CD4-positive, alpha-beta T cell (primary cell): Measurements from ENCODE around the gene KLHL2. TPM values are rescaled to one million over a fixed set of nuclear protein-coding genes. Genes with fewer than 3 reads are reported as not detected.

Experiments used
- ATAC-seq: fragments of 200-7000 bp; cut with Tn5 transposase; one replicate; pipeline ENCODE4 v1.10.0; 2022; ENCODE audit warnings: mild to moderate bottlenecking; ENCODE audit not compliant: poor library complexity
- CTCF ChIA-PET: fragments of 350-600 bp; sonication (Branson Sonifier 250); formaldehyde crosslinking; loops from one replicate; lab custom pipeline; 2021; ENCODE audit warnings: antibody characterized with exemption, inconsistent platforms; lab: Charles Lee
- POLR2A ChIA-PET: fragments of 350-600 bp; sonication (Branson Sonifier 250); formaldehyde crosslinking; loops from one replicate; lab custom pipeline; 2021; ENCODE audit warnings: antibody characterized with exemption, inconsistent platforms; lab: Charles Lee
- DNase-seq, 14 experiments: peaks; one replicate each; pipeline ENCODE4 v3.0.0-alpha.2; 2013 to 2020; ENCODE audit warnings: mixed read lengths in 2 of 14
- H3K27ac ChIP-seq, 2 donors: one replicate each; pipeline versions ENCODE4 v1.5.1 to v1.7.0; 2013; ENCODE audit warnings: low read length in 2 of 2, low read depth in 1 of 2, mild to moderate bottlenecking in 1 of 2
- H3K27me3 ChIP-seq, 2 experiments: 1 replicate in 1 of 2; 2 replicates in 1 of 2; pipeline versions ENCODE4 v1.6.1 to v1.7.0; 2013; ENCODE audit warnings: low read length in 2 of 2, control low read depth in 1 of 2, mild to moderate bottlenecking in 1 of 2, moderate library complexity in 1 of 2; ENCODE audit not compliant: insufficient read depth in 2 of 2, control insufficient read depth in 1 of 2
- H3K36me3 ChIP-seq: one replicate; pipeline ENCODE4 v1.6.1; 2013; ENCODE audit warnings: low read length, control low read depth; ENCODE audit not compliant: insufficient read depth
- H3K4me1 ChIP-seq: one replicate; pipeline ENCODE4 v1.6.1; 2013; ENCODE audit warnings: low read length, control low read depth; ENCODE audit not compliant: insufficient read depth
- H3K4me3 ChIP-seq: one replicate; pipeline ENCODE4 v1.5.1; 2013; ENCODE audit warnings: mild to moderate bottlenecking, low read length, moderate library complexity
- H3K9me3 ChIP-seq, 2 experiments: 1 replicate in 1 of 2; 2 replicates in 1 of 2; pipeline versions ENCODE4 v1.6.1 to v1.7.0; 2013; ENCODE audit warnings: low read length in 2 of 2, mild to moderate bottlenecking in 2 of 2, control low read depth in 1 of 2, moderate library complexity in 1 of 2; ENCODE audit not compliant: control insufficient read depth in 1 of 2, insufficient read depth in 1 of 2
- H3K27ac Mint-ChIP-seq: one replicate; pipeline ENCODE4 v1.8.0; 2020; ENCODE audit warnings: mixed read lengths
- H3K27me3 Mint-ChIP-seq: one replicate; pipeline ENCODE4 v1.8.0; 2021; ENCODE audit warnings: mixed read lengths
- H3K36me3 Mint-ChIP-seq: one replicate; pipeline ENCODE4 v1.8.0; 2021; ENCODE audit warnings: low read depth, mixed read lengths
- H3K4me1 Mint-ChIP-seq: one replicate; pipeline ENCODE4 v1.8.0; 2021; ENCODE audit warnings: low read depth, mixed read lengths
- H3K4me3 Mint-ChIP-seq: one replicate; pipeline ENCODE4 v1.8.0; 2020; ENCODE audit warnings: mild to moderate bottlenecking, mixed read lengths
- H3K9me3 Mint-ChIP-seq: one replicate; pipeline ENCODE4 v1.8.0; 2020; ENCODE audit warnings: mixed read lengths
- CTCF ChIP-seq: fragments of 200-600 bp; IDR thresholded peaks from one replicate; pipeline ENCODE4 v1.8.0; 2022; ENCODE audit warnings: antibody characterized with exemption, mild to moderate bottlenecking
- intact Hi-C, 2 experiments: fragments of 100-400 bp; cut with DNase I in 1 of 2; cut with micrococcal nuclease in 1 of 2; formaldehyde crosslinking; loops; one replicate each; pipeline versions ENCODE4 v1.15.1 to v1.9.0; 2023 to 2025; cut with DNase I, micrococcal nuclease
- total RNA-seq, 174 experiments: library from RNA in 2 of 174; stranded (reverse) in 2 of 174; gene quantifications; one replicate each; pipeline ENCODE4 v1.2.3 and lab custom pipeline; 2021 to 2026

Gene KLHL2
- total RNA-seq, 2 experiments from 2014 or later = 19.9 to 20.0 TPM

GRCh38 chr4:165319030-165319429, 111.7 kb downstream of the KLHL2 start:
- peaks cover 13% of the 10 kb centered on the region for H3K36me3 ChIP-seq
- H3K4me3 ChIP-seq = no peak overlapping the region
- H3K9me3 ChIP-seq = no peaks in the 10 kb centered on the region
- Mint-ChIP-seq H3K27me3 (no peaks in the 10 kb centered on the region), H3K27ac (no peak overlapping the region), H3K4me1 (no peaks in the 10 kb centered on the region), H3K9me3 (no peaks in the 10 kb centered on the region), H3K36me3 (peaks cover 30% of the 10 kb centered on the region), H3K4me3 (no peak overlapping the region)
- H3K4me1 ChIP-seq = no peaks in the 10 kb centered on the region
- CTCF ChIA-PET = no interaction called here
- DNase-seq (no peak), ATAC-seq (no peak)
- no peak for TF ChIP-seq CTCF
- POLR2A ChIA-PET = interaction anchor here (0.6 kb wide), 1 partner anchor 212 kb away, joined by 3 read pairs; no protein-coding TSS in a partner anchor
- intact Hi-C loops = no loop called here
- no peaks in the 10 kb centered on the region for H3K27me3 ChIP-seq
- H3K27ac ChIP-seq = no peak overlapping the region

DNA sequence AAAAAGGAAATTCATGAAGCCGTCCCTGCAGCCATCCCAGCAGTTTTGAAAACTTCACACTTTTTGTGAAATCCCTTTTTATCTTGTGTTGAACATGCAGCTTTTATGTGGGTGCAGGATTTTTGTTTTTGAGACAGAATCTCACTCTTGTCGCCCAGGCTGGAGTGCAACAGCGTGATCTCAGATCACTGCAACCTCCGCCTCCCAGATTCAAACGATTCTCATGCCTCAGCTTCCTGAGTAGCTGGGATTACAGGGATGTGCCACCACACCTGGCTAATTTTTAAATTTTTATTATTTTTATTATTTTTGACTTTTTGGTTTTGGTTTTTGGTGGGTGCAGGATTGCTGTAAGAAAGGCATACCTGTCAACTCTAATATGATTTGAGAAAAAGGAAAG, 112.1 kb downstream of the KLHL2 start:
- H3K27me3 Mint-ChIP-seq = no peaks in the 10 kb centered on the region
- no peaks in the 10 kb centered on the region for H3K4me1 Mint-ChIP-seq
- H3K4me3 Mint-ChIP-seq = no peak overlapping the region
- Histone ChIP-seq H3K27ac (no peak overlapping the region), H3K4me1 (no peaks in the 10 kb centered on the region), H3K36me3 (peaks cover 9% of the 10 kb centered on the region), H3K27me3 (no peaks in the 10 kb centered on the region), H3K9me3 (no peaks in the 10 kb centered on the region), H3K4me3 (no peak overlapping the region)
- ATAC-seq (no peak), DNase-seq (no peak)
- no peak for TF ChIP-seq CTCF
- intact Hi-C loops = no loop called here
- H3K27ac Mint-ChIP-seq = no peak overlapping the region
- ChIA-PET CTCF (no interaction called here), POLR2A (interaction anchor here (0.6 kb wide), 1 partner anchor 212 kb away, joined by 3 read pairs; no protein-coding TSS in a partner anchor)
- H3K9me3 Mint-ChIP-seq = no peaks in the 10 kb centered on the region
- H3K36me3 Mint-ChIP-seq = peaks cover 26% of the 10 kb centered on the region

DNA sequence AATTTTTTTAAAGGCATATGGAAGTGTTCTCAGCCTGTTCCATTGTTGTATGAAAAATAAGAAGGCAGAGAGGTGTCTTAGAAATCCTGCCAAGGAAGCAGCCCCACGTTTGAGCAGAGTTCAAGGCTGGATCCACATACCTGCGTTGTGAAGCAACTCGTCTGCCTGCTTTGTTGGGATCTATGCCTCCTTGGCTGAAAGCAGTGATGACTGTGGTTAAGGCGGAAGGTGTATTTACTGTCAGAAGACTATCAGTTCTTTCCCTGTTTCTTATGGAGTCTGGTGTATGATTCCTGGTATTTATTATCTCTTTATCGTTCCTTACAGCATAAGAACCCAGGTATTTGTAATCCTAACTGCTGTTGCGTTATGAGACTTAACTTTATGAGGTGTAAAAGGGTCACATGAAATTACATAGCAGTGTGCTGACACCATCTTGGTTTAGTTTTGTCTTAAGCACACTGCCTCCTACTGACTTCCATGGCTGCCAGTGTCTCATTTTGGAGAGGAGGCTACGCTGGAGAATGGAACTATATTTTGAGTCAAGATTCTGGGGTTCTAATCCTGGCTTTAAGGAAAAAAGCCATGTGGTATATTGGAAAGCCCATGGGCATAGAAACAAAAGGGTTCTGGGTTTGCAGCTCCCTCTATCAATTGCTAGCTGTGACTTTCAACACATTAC, 117.0 kb downstream of the KLHL2 start:
- Mint-ChIP-seq H3K36me3 (peaks cover 11% of the 10 kb centered on the region), H3K27me3 (no peaks in the 10 kb centered on the region), H3K27ac (no peak overlapping the region), H3K9me3 (no peaks in the 10 kb centered on the region), H3K4me3 (no peak overlapping the region), H3K4me1 (no peaks in the 10 kb centered on the region)
- no peaks in the 10 kb centered on the region for H3K36me3 ChIP-seq
- H3K4me1 ChIP-seq = peaks cover 22% of the 10 kb centered on the region
- ChIA-PET CTCF (interaction anchor here (1.3 kb wide), 1 partner anchor 24 kb away, joined by 3 read pairs; no protein-coding TSS in a partner anchor), POLR2A (interaction anchor here (1.1 kb wide), 1 partner anchor 20 kb away, joined by 3 read pairs; no protein-coding TSS in a partner anchor)
- H3K27me3 ChIP-seq = no peaks in the 10 kb centered on the region
- no peak for DNase-seq
- intact Hi-C loops = loop anchor here in 1 of 2 experiments (2.0 to 10.0 kb wide), 3 partner anchors 62 to 1830 kb away; partner anchors contain the start of gene TMA16
- no peak overlapping the region for H3K4me3 ChIP-seq
- no peak for ATAC-seq
- TF ChIP-seq CTCF = no peak
- no peak overlapping the region for H3K27ac ChIP-seq
- no peaks in the 10 kb centered on the region for H3K9me3 ChIP-seq
